SU-DHL-6 (cell line): ENCODE measurements around the gene CCZ1.
"Not testable (repeated sequence)": the region's sequence is repeated elsewhere in the genome, so short reads cannot be mapped to it uniquely, and the experiment has no call there.

Experiments used
- H2AFZ ChIP-seq: fragments of 200-600 bp; sonication (generic); 2 replicates; pipeline ENCODE4 v1.6.1; 2014; ENCODE audit warnings: low read depth, mild to moderate bottlenecking, moderate library complexity, mixed read lengths, antibody characterized with exemption, low read length; ENCODE audit not compliant: severe bottlenecking
- H3F3A ChIP-seq: fragments of 200-600 bp; shearing (Covaris generic); 2 replicates; pipeline ENCODE4 v1.6.0; 2016; ENCODE audit warnings: antibody characterized with exemption, mild to moderate bottlenecking; ENCODE audit not compliant: insufficient read depth
- H3K27ac ChIP-seq: fragments of 200-600 bp; sonication (generic); 2 replicates; pipeline ENCODE4 v1.5.1; 2016; ENCODE audit warnings: low read depth, mild to moderate bottlenecking, low read length, moderate library complexity, mixed read lengths
- H3K27me3 ChIP-seq: fragments of 200-600 bp; sonication (generic), shearing (Covaris generic); 2 replicates; pipeline ENCODE4 v1.6.0; 2014; ENCODE audit warnings: mild to moderate bottlenecking, low read length
- H3K36me3 ChIP-seq: fragments of 200-600 bp; sonication (generic); 2 replicates; pipeline ENCODE4 v1.6.1; 2014; ENCODE audit warnings: mild to moderate bottlenecking, low read length, mixed read lengths
- H3K4me2 ChIP-seq: fragments of 300-600, 200-600 bp; shearing (Covaris generic), sonication (generic); 2 replicates; pipeline ENCODE4 v1.6.0; 2014; ENCODE audit warnings: low read length, low read depth, mild to moderate bottlenecking; ENCODE audit not compliant: poor library complexity, severe bottlenecking
- H3K4me3 ChIP-seq: fragments of 200-600 bp; sonication (generic); 2 replicates; pipeline ENCODE4 v1.5.1; 2014; ENCODE audit warnings: antibody characterized with exemption, low read length, mild to moderate bottlenecking, mixed read lengths; ENCODE audit not compliant: insufficient read depth, poor library complexity, severe bottlenecking
- H3K79me2 ChIP-seq: fragments of 200-600 bp; sonication (generic); 2 replicates; pipeline ENCODE4 v1.6.1; 2014; ENCODE audit warnings: mild to moderate bottlenecking, low read length, moderate library complexity; ENCODE audit not compliant: insufficient read depth
- H3K9ac ChIP-seq: fragments of 200-600 bp; sonication (generic); 2 replicates; pipeline ENCODE4 v1.7.0; 2014; ENCODE audit warnings: mild to moderate bottlenecking, low read length
- H3K9me2 ChIP-seq: fragments of 200-600 bp; sonication (generic); replicated peaks from 2 replicates; pipeline ENCODE4 v1.6.1; 2014; ENCODE audit warnings: low read length; ENCODE audit not compliant: insufficient read depth
- H3K9me3 ChIP-seq: fragments of 200-600 bp; sonication (generic); 2 replicates; pipeline ENCODE4 v1.6.1; 2014; ENCODE audit warnings: low read length, mixed read lengths; ENCODE audit not compliant: insufficient read depth
- H4K20me1 ChIP-seq: fragments of 200-600 bp; sonication (generic); 2 replicates; pipeline ENCODE4 v1.6.1; 2014; ENCODE audit warnings: low read depth, mild to moderate bottlenecking, antibody characterized with exemption, low read length, moderate library complexity, mixed read lengths
- EZH2phosphoT487 ChIP-seq: fragments of 200-600 bp; sonication (generic), shearing (Covaris generic); conservative IDR thresholded peaks from 2 replicates; pipeline ENCODE4 v1.6.1; 2018; ENCODE audit warnings: mild to moderate bottlenecking, antibody characterized with exemption, low read length, moderate library complexity, mixed read lengths
- TF ChIP-seq, protein P1 (sequence below): fragments of 200-600 bp; sonication (generic); IDR thresholded peaks from one replicate; pipeline ENCODE4 v1.5.1; 2017; ENCODE audit warnings: antibody characterized with exemption, mild to moderate bottlenecking, low read length, moderate library complexity; ENCODE audit not compliant: insufficient read depth, poor library complexity, severe bottlenecking

CCZ1 gene

DNA sequence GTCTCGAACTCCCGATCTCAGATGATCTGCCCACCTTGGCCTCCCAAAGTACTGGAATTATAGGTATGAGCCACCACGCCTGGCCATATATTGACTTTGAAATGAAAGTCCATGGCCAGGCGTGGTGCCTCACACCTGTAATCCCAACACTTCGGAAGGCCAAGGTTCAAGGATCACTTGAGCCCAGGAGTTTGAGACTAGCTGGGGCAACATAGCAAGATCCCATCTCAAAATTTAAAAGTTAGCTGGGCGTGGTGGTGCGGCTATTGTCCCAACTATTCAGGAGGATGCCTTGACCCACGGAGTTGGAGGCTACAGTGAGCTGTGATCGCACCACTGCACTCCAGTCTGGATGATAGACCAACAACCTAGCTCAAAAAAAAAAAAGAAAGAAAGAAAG is 6.0 kb upstream of the CCZ1 start:
- TF ChIP-seq, protein P1, sequence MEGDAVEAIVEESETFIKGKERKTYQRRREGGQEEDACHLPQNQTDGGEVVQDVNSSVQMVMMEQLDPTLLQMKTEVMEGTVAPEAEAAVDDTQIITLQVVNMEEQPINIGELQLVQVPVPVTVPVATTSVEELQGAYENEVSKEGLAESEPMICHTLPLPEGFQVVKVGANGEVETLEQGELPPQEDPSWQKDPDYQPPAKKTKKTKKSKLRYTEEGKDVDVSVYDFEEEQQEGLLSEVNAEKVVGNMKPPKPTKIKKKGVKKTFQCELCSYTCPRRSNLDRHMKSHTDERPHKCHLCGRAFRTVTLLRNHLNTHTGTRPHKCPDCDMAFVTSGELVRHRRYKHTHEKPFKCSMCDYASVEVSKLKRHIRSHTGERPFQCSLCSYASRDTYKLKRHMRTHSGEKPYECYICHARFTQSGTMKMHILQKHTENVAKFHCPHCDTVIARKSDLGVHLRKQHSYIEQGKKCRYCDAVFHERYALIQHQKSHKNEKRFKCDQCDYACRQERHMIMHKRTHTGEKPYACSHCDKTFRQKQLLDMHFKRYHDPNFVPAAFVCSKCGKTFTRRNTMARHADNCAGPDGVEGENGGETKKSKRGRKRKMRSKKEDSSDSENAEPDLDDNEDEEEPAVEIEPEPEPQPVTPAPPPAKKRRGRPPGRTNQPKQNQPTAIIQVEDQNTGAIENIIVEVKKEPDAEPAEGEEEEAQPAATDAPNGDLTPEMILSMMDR, result no peak
- no peak for TF ChIP-seq EZH2phosphoT487
- Histone ChIP-seq H3K9me2 (no peaks in the 10 kb centered on the region), H3K79me2 (no peaks in the 10 kb centered on the region), H3K9me3 (no peaks in the 10 kb centered on the region), H3K27ac (no peak overlapping the region), H3K4me3 (no peak overlapping the region), H3K27me3 (no peaks in the 10 kb centered on the region), H4K20me1 (no peaks in the 10 kb centered on the region), H3K9ac (no peak overlapping the region), H3F3A (no peaks in the 10 kb centered on the region; the same call in 1 of the 2 replicates), H2AFZ (no peak overlapping the region), H3K4me2 (no peak overlapping the region), H3K36me3 (no peaks in the 10 kb centered on the region)

DNA sequence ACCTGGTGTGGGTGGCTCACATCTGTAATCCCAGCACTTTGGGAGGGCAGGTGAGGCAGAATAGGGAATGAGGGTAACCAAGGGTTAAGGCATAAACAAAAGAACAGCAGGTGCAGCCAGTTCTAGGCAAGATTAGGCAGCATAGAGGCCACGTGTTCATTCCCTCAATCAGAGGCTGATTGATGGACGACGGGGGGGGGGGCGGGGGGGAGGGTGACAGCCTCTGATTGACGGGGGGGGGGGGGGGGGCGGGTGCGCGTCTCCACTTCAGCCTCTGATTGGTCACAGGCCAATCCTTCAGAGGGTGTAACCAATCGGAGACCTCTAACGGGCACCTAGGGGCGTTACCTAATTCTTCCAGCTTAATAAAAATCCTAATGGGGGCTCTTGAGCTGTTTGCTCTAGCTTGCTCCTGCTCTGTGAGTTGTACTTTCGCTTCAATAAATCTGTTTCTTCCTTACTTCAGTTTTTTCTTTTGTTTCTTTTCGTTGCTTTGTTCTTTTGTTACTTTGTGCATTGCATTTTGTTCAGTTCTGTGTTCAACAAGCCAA is 1.1 kb upstream of the CCZ1 start:
- peak overlapping the region; percentile 66 for H3K4me2 ChIP-seq

DNA sequence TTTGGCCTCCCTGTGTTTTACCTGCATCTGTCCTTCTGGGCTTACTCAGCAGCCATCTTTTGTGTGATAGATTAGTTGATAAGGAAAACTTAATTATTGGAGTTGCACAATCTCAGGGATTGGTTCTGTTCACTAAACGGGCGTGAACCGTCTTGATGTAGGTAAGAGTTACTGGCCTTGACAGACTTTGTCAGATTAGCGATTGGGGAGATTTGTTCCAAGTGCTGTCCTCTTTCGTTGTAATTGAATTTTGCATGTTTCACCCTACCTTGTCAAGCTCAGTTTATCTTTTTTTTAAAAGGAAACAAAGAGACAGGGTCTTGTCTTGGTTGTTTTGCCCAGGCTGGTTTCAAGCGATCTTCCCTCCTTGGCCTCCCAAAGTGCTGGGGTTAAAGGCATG is 4.5 kb downstream of the CCZ1 start:
- not testable (repeated sequence) for H3K4me2 ChIP-seq, H3K4me3 ChIP-seq, H3K9me3 ChIP-seq, H3K79me2 ChIP-seq, H3K9ac ChIP-seq, H3K9me2 ChIP-seq, H2AFZ ChIP-seq, H3K36me3 ChIP-seq, H3K27ac ChIP-seq, H3F3A ChIP-seq, H4K20me1 ChIP-seq, H3K27me3 ChIP-seq

More for the DNA sequence above, 1.1 kb upstream of the CCZ1 start:
- H3K27me3 ChIP-seq, H3K79me2 ChIP-seq, H2AFZ ChIP-seq, H4K20me1 ChIP-seq, H3K9me2 ChIP-seq, H3K9ac ChIP-seq, H3K4me3 ChIP-seq, H3F3A ChIP-seq, H3K9me3 ChIP-seq, H3K36me3 ChIP-seq: not testable (repeated sequence)
- peak overlapping the region; percentile 26; the same call in 1 of the 2 replicates for H3K27ac ChIP-seq

DNA sequence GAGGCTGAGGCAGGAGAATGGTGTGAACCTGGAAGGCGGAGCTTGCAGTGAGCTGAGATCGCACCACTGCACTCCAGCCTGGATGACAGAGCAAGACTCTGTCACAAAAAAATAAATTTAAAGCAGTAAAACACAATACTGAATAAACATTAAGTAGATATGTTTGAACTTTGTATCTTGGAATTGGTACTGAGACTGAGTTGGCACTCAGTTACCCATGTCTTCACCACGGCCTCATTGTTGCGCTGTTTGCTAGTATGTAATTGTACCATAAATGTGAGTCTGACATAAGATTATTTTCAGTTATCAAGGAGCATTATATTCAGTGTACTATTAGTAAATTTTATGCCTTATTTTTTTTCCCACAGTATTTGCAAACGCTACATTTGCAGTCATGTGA is 6.2 kb downstream of the CCZ1 start:
- not testable (repeated sequence) for H4K20me1 ChIP-seq, H3K27ac ChIP-seq, H3F3A ChIP-seq, H3K9me3 ChIP-seq, H3K79me2 ChIP-seq, H3K27me3 ChIP-seq, H2AFZ ChIP-seq, H3K9me2 ChIP-seq, H3K9ac ChIP-seq, H3K4me2 ChIP-seq, H3K36me3 ChIP-seq, H3K4me3 ChIP-seq

DNA sequence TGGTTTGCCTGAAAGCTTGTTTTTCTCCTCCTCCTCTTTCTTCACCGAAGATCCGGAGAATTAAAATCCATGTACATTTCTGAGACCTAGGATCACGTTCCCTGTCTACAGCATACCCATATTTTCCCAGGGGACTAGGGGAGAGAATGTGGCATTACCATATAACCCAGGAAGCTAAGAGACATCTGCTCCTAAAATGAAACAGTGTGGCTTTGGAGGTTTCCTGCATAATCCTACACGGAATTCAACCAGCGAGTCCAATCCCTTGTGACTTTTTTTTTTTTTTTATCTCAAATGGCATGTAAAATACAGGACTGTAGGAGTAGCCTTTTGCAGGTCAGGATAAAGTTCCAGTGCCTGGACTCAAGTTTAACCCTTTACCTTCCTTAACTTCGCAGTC is 10.3 kb downstream of the CCZ1 start:
- H3K4me3 ChIP-seq, H3K9me3 ChIP-seq, H3K9ac ChIP-seq, H3K9me2 ChIP-seq, H2AFZ ChIP-seq, H3K79me2 ChIP-seq, H3K36me3 ChIP-seq, H3F3A ChIP-seq, H3K27me3 ChIP-seq, H4K20me1 ChIP-seq, H3K4me2 ChIP-seq, H3K27ac ChIP-seq: not testable (repeated sequence)

DNA sequence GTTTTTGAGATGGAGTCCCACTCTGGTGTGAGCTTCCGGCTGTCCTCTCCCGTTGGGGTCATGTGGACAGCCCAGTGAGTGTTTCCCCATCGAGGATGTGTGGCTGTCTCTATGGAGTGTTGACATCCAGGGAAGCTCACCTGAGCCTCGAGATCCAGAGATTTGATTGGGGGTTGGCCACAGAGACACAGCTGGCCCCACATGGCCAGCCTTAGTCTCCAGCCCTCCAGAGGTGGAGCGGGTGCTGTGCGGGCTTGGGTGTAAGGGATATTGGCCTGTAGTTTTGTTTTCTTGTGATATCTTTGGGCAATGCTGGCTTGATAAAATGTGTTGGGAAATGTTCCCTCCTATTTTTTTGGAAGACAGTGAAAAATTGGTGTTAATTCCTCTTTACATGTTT is 18.0 kb downstream of the CCZ1 start:
- not testable (repeated sequence) for H3K4me2 ChIP-seq, H3K9me3 ChIP-seq, H3K4me3 ChIP-seq, H3K79me2 ChIP-seq, H3K9me2 ChIP-seq, H3K27ac ChIP-seq, H2AFZ ChIP-seq, H4K20me1 ChIP-seq, H3K9ac ChIP-seq, H3K36me3 ChIP-seq, H3K27me3 ChIP-seq, H3F3A ChIP-seq

DNA sequence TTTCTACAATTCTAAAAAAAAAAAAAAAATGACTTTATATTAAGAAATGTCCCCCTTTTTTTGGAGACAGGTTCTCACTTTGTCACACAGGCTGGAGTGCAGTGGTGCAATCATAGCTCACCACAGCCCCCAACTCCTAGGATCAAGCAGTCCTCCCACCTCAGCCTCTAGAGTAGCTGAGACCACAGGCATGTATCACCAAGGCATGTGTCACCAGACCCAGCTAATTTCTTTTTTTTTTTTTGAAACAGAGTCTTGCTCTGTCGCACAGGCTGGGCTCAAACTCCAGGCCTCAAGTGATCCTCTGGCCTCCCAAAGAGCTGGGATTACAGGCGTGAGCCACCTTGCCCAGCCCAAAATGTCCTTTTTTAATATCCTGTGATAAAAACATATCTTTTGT is 25.6 kb downstream of the CCZ1 start:
- not testable (repeated sequence) for H3K9me3 ChIP-seq

More for the DNA sequence above, 25.6 kb downstream of the CCZ1 start:
- not testable (repeated sequence) for H3F3A ChIP-seq, H2AFZ ChIP-seq, H3K27me3 ChIP-seq, H3K4me3 ChIP-seq, H3K9ac ChIP-seq, H3K4me2 ChIP-seq, H4K20me1 ChIP-seq, H3K79me2 ChIP-seq, H3K9me2 ChIP-seq, H3K27ac ChIP-seq, H3K36me3 ChIP-seq
